HG02885 (cell line): ENCODE measurements around the gene CHST12.

Experiments used
- ATAC-seq: cut with Tn5 transposase; IDR thresholded peaks from one replicate; pipeline ENCODE4 v1.9.1; 2021; ENCODE audit warnings: mild to moderate bottlenecking; ENCODE audit not compliant: unreplicated experiment, poor library complexity

The CHST12 gene

DNA sequence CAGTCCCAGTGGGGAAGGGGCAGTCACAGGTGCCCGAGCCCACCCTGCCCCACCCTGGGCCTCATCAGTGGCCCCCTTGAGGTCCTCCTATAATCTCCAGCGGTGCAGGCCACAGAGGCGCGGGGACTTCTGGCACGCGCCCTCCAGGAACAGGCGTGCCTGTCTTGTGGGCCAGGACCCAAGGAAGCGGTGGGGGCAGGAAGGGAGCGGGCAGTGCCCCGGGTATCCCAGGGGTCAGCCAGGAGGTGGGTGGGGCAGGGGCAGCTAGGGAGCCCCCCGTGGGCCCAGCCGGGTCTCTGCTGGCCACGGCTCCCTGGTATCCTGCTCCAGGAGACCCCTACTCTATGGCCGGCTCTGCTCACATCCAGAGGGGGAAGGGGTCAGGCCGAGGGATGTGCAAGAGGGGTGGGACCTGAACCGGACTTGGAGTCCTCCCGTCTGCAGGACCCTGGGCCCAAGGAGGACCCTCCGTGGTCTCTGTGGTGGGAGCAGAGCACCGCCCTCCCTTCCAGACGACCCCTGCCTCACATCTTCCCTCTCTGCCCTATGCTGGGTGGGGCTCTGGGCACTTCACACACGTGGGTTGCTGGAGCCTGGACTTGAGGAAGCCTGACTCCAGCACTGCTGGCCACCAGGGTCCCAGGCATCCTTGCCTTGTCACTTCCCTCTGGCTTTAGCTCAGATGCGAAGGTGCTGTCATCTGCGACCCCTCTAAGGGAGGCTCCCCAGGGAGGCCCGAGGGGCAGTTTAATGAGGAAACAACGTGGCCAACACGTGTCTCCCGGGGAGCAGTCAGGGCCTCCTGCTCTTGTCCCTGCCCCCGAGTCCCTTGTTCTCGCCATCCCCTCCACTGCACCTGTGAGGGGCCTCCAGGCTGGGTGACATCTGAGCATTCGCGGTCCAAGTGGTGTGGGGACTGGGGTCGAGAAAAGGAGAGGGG is 91.0 kb downstream of the CHST12 start:
- ATAC-seq: no peak

DNA sequence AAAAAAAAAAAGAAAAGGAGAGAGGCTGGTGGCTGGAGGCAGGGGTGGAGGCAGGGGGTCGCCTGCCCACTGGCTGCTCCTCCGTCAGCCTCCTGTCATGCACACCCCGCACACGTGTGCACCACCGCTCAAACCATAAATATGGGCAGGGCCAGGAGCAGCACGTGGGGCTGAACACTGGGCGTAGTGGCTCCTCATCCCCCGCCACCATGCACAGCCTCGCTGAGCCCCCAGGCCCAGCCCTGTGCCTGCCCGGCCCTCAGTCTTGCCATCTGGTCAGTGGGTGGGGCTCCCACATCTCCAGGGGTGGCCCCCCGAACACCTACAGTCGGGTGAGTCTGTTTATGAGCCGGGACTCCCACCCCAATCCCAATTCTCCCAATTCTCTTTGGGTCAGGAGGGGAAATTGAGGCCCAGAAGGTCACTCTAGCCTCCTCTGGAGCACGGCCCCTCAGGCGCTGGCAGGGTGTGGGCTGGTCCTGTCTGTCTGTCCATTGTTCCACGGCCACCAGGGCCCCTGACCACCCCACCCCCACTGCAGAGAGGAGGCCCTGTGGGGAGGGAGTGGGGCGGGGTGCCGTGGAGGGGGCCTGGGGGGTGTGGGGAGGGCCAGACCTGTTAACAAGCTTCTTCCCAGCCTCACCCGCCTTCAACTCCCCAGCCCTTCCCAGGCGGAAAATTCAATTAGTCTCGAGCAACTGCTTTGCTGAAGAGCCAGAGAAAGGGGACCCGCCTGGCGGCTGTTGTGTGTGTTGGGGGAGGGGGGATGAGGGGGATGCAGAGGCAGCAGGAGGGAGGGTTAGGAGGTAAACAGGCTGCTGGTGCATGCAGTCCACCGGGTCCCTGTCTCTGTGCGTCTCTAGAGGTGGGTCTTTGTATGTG is 92.2 kb downstream of the CHST12 start:
- ATAC-seq: no peak

DNA sequence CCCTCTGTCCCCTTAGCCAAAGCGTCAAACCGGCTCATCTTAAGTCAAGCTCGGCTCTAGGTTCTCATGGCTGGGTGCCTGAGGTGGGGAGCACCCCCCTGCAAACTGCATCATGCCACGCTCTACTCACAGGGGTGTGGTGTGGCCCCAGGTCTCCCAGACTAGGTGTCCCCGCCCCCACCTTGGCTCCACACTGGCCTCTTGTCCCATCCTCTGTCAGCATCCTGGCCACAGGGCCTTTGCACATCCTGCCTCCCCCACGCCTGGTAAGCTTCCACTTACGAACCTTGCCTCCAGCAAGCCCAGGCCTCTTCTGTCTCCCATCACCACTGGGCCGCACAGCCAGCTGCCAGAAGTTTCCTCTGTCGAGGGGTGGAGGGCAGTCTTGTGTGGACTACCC is 93.0 kb downstream of the CHST12 start:
- ATAC-seq: no peak

DNA sequence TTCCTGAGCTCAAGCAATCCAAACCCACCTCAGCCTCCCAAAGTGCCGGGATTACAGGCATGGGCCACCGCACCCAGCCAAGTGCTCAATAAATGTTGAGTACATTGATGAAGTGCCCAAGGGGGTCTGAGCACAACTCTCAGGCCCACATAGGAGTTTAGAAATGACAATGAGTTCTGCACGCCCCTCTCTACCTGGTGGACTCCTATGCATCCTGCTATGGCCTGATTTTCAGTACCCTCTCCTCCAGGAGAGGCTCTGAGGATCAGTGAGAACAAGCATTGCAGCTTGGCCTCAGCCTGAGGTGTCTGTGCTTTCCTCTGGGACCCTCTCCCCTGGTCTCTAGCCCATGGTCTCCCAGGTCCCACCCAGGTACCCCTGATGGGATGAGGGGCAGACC is 93.7 kb downstream of the CHST12 start:
- no peak for ATAC-seq

DNA sequence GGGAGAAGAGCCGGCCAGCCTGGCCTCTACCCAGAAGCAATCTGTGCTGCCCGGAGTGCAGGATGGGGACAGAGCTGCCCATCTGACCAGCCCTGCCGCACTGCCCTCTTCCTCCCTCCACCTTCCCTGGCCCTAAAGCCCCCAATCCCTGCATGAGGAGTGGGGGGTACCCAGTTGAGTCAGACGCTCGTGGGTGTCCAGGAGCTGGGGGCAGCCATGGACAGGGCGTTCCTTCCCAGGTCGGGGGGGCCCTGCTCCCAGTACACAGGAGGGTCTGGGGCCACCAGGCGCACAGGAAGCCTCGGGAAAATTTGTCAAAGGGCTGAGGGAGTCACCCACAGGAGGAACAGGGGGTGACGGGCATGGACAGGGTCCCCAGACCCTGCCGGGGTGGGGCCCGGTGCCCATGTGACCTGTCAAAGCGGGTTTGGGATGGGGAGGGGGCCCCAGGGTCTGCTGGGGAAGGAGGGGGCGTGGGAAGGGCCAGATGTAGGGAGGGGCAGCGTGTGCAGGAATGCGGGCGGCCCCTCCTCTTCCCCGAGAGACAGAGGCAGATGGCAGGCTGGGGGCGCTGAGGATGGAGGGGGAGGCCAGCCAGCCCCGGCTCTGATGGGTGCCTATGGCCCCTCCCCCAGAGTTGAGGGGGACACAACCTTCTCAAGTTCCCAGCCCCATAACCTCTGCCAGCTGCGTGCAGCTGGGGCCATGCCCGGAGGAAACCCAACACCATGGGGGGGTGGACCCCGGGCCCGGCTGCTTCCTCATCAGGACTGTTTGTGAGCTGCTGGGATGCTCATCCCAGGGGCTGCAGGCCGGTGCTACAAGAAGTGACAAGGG is 94.3 kb downstream of the CHST12 start:
- no peak for ATAC-seq
